ENCODE results near the gene NMD3. TPM values are rescaled to one million over a fixed set of nuclear protein-coding genes. Genes with fewer than 3 reads are reported as not detected.

Gene NMD3
- total RNA-seq, 1 donor from 2014 or later: 35.3 TPM

- ATAC-seq: no peak
Observed at GRCh38 chr3:161289174-161289573, 68.1 kb downstream of the NMD3 start.

- peak; percentile 97 for ATAC-seq
Observed at GRCh38 chr3:161291191-161291901, 70.2 kb downstream of the NMD3 start.

- no peak for ATAC-seq
Observed at GRCh38 chr3:161293381-161293780, 72.3 kb downstream of the NMD3 start.

GRCh38 chr3:161295325-161295724, 74.2 kb downstream of the NMD3 start:
- ATAC-seq: no peak

- peak; percentile 56 for ATAC-seq
Observed at GRCh38 chr3:161296814-161297213, 75.7 kb downstream of the NMD3 start.

Other genes with a start within 250 kb of the NMD3 start
- 5.2 TPM for gene B3GALNT1, start 116.0 kb upstream of the NMD3 start, total RNA-seq
- gene SPTSSB, start 150.2 kb downstream of the NMD3 start, total RNA-seq: 3.2 TPM